ENCODE measurements around the gene ZNF839.
"Not testable (repeated sequence)": the region's sequence is repeated elsewhere in the genome, so short reads cannot be mapped to it uniquely, and the experiment has no call there.

The ZNF839 gene

DNA sequence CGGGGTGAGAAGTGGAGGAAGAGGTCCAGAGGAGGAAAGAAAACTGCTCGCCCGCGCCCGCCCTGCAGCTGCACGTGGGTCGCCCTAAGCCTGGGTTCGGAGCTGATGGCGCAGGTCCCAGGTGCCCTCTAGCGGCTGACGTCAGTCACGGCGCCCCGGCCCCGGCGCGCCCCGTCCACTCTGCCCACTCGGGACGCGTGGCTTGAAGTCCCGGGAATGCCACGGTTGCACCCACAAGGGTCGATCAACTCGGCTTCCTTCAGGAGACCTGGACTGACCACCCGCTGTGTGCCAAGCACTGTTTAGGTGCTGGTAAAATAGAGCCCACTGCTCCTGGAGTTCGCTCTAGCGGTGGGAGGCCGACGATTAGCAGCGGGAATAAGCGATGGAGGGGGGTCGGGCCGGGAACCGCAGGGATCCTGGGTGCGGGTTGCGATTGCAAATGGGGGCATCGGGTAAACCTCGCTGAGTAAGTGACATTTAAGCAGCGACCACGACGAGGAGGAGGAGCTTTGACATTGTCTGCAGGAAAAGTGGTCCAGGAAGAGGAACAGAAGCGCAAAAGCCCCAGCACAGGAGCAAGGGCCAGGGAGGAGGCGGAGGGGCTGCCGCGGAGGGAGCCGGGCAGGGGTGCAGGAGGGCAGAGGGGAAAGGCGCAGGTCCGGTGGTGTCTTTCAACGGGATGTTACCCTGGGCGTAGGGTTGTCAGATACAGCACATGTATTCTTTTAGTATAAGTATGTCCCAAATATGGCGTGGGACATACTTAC is 5.1 kb upstream of the ZNF839 start:
- DNase-seq, result peak; percentile 84

DNA sequence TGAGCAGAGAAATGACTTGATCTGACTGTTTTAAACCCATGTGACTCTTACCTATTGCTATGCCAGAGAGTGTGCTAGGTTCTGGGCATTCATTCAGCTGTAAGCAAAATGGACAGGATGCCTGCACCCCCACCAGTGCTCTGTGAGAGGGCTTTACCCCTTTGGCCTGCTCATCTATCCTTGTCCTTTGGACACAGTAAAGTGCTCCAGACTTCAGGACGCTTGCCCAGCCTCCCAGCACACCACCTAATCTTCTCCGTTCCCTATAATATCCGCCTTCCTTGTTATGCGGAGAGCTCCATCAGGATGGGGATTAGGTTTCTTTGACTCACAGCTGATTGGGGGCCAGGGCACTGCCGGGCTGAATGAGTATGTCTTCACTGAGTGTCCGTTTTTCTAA is 4.4 kb upstream of the ZNF839 start:
- peak; percentile 19 for DNase-seq

DNA sequence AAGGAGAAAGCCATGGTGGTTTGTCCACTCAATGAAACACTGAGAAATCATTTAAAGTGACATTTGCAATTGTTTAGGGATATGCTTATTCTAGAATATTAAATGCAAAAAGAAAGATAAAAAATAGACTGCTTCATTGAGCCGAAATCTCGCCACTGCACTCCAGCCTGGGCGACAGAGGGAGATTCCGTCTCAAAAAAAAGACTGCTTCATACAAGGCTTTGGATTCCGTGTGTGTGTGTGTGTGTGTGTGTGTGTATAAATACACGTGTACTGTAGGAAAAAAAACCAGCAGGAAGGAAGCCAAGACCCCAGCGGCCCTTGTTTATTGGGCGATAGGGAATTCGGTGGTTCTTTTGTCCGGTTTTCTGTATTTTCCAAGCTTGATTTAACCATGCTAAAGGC is 3.2 kb upstream of the ZNF839 start:
- no peak for DNase-seq

DNA sequence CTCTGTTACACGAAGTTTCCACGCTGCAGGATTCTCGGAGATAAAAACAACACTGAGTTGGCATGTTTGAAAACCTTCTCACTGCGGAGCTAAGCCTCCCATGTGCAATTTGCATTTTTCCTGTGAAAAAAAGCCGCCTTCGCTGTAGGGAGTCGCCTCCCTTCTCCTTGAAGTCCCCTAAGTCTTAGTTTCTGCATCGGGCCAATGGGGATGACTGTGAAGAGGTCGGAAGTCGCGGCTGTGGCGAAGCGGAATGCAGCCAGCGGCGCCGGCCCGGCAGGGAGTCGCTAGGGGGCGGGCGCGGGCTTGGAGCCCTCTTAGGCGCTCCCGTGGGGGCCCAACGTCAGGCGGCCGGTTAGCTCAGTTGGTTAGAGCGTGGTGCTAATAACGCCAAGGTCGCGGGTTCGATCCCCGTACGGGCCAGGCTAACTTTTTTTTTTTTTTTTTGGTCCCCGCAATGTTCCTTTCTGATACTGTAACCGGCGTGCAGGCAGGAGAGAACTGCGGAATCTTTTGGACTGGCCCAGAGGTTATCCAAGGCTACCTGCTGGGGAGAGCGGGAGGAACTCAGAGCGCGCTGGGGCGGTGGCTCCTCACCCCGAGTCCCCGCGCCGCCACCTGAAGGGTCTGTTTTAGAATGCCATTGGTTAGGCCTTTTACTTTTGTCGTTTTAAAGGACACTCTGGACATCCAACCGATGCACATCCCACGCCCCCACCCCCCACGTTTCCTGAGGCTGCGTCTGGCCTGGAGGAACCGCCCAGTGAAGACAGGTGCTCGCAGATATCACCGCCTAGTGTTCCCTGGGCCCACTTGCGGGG is 2.6 kb upstream of the ZNF839 start:
- peak; percentile 94 for DNase-seq

DNA sequence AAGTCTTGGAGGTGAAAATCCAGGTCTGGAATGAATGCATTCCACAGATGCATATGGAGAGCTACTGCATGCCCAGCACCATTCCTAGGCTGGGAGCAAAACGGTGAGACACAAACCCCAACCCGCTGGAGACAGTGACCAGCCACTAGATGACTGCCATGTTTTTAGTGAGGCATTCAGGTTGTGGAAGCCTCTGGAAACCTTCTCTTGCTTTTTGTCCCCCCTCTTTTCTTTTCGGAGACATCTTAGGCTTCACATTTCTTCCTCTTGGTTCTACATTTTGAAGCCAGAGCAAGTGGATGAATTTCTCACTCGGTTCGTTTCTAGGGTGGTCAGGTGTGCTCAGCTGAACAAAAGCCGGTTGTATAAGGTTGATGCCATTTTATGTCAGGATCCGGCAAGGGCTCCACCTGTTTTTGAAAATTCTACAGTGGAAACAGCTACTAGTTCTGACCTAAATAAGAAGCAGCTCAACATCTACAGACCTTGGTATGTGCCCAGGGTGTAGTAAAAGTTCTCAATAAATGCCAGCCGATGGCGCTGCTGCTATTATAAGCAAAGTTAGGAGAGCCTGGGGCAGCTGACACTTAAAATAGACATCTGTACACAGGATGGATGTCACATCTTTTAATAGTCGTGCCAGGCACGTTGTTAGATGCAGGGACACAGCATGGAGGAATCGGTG is 1.8 kb upstream of the ZNF839 start:
- DNase-seq, result peak; percentile 37

DNA sequence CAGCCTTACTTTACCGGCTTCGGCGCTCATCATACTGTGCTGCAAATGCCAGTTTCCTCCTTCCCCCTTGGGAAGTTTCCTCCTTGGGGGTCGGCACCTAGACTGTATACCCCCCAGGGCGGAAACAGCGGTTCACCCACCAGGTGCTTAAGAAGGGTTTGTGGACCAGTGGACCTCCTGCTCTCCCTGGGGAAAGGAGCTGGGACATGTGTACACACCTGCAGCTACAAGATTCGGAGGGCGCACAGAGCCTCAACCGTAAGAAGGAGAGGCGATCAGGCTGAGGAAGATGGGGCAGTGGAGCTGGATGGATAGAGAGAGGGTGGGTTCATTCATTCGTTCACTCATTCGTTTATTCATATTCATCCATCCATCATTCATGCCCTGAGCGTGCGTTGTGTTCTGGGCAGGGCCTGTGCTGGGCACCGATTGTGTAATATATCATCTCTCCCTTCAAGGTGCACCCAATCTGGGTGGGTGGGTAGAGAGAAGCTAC is 717 bp upstream of the ZNF839 start:
- DNase-seq, result no peak

DNA sequence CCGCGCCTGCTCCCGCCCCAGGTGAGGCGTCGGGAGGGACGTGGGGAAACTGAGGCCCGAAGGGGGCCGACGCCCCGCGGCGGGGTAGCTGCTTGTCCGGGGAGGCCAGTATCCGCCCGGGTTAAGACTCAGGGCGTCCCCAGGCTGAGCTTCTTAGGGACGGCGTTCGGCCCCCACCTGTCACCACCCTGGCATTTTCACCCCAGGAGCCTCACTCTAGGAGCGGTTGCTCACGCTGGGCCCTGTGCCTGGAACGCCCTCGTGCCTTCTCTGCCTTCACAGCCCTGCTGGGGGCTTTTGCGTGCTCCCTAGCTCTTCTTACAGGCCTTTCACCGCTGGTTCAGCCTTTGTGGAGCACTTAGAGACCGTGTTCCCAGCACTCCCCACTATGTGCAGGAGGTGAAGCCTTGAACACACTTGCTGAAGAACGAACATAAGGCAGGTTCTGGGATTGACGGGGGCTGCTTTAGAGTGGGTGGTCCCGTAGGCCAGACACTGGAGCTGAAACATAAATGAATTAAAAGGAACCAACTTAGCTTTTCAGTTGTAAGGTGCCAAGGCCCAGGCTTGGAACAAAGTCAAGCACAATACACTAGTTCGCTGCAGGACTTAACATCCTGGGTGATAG is 601 bp downstream of the ZNF839 start:
- peak; percentile 44 for DNase-seq

DNA sequence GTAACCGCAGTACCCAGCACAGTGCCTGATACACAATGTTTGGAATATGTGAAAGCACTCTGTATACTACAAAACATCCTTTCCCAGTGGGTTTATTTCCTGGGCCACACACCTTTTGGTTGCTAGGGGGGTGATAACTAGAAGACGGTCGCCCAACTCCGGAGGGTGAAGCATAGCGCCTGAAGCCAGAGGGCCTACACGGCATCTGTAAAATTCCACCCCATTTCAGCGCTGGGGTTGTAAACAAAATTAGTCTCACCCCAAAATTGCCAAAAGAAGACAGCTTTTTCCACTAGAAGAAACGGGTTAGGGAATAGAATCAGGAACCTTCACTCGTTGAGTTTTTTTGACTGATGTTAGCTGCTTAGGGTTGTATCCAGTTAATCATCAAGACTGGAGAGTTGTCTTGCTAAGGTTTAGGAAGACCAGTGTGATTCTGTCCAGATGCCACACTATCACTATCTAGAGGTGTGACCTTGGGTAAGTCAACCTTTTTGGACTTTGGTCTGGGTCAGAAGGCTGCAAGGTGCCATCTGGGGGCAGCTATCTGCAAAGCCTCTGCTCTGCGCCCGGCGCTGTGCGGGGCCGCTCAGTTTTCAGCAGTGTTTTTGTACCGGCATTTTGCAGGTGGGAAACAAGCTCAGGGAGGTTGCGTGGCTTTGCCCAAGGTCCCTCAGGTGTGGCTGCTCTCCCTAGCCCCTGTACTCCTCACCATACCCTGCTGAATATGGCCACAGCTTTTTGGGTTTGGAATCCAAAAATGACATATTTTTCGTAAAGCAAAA is 1.3 kb downstream of the ZNF839 start:
- DNase-seq, result no peak

DNA sequence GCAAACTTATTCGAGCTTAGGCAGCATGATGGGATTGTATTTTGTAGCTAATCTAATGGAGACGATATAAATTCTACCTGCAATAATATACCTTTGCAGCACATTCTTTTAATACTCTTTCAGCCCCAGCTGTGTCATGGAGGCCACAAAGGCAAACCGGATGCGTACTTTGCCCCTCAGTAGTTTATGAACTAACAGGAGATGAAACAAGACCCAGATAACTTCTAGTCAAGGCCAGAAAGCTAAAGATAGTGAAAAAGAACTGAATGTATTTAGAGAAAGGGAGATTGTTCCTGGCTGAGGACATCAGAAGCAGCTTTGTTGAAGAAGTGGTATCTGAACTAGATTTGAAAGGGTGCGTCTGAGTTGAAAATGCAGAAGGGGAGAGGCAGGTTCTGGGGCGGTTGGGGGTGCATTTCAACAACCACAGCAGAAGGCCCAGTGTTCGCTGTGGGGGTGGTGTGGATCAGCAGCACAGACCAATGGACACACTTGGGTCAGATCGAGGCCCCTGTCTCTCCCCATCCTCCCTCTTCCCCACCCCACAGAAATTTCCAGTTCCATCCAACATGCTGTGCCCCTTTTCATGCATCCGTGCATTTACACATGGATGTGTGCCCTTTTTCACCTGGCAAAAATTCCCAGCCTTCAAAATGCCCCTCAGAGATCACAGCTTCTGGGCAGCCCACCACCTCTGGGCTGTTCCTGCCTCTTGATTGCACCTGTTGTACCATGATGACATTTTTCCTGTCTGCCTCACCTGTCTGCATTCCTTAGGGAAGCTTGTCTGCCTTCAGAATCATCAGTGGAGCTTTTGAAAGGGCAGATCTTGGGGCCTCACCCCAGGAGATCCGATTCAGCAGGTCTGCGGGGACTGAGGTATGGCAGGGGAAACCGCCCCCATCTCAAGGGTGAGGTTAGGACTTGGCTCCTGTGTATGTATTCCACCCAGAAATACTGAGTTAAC is 2.2 kb downstream of the ZNF839 start:
- no peak for DNase-seq

DNA sequence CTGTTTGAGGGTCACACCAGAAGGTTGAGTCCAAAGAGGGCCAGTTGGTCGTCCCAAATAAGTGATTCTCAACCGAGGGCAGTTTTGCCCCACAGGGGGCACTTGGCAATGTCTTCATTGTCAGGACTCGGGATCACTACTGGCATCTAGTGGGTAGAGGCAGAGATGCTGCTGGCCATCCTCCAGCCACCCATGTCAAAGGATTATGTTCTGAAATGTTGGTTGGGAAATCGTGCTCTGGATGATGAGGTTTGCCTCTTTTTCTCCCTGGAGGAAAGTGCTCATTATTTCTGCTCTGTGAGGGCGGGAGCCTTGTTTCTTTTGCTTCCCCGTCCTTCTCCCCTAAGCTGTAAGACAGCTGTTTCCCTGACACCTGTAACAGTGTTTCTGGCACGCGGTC is 3.6 kb downstream of the ZNF839 start:
- DNase-seq, result peak; percentile 75

DNA sequence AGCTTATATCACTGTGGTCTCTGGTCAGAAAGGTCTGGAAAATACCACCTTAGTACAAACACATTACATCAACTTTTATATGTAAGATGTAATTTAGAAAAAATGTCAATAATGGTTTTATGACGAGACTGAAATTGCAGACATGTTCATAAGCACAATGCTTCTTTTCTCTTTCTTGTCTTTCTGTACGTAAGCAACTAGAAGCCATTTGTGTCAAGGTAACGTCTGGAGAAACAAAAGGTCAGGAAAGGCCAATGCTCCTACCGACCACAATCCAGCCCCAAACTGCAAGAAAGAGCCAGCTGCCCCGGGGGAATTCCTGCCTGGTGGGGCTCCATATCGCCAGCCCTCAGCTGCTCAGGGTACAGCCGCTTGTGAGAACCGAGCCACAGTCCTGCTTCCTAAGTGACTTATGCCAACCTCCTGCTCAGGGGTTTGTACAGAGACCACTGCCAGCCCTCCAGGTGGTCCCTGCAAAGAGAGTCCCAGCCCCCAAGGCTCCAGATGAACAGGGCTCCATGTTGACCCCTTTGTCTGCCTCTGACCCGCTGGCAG is 6.3 kb downstream of the ZNF839 start:
- DNase-seq, result no peak

DNA sequence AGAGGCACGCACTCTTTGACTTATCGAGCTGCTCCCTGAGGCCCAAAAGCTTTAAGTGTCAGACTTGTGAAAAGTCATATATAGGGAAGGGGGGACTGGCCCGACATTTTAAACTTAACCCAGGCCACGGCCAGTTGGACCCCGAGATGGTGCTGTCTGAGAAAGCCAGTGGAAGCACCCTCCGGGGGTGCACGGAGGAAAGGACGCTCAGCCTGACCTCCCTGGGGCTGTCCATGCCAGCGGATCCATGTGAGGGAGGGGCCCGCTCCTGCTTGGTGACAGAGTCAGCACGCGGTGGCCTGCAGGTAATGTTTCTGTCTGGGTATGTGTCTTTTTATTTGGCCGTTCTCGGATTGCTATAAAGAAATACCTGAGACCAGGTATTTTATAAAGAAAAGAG is 7.0 kb downstream of the ZNF839 start:
- DNase-seq, result no peak

DNA sequence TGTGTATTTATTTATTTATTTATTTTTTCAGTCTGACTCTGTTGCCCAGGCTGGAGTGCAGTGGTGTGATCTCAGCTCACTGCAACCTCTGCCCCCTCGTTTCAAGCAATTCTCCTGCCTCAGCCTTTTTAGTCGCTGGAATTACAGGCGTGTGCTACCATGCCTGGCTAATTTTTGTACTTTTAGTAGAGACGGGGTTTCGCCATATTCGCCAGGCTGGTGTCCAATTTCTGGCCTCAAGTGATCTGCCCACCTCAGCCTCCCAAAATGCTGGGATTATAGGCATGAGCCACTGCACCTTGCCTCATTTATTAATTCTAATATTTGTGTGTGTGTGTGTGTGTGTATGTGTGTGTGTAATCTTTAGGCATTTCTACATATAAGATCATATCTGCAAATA is 9.8 kb downstream of the ZNF839 start:
- not testable (repeated sequence) for DNase-seq

DNA sequence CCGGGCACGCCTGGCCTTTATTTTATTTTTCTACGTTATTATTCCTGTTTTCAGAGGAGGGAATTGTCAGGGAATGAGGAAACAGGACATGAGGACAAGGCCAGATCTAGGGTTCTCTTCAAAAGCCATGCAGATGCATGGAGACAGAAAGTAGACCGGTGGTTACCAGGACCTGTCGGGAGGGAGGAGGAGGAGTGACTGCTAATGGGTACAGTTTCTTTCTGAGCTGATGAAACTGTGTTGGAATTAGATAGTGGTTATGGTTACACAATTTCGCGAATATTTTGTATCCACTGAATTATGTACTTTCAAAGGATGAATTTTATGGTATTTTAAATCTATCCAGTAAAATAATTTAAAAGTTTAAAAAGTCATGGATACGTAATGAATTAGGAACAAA is 11.3 kb downstream of the ZNF839 start:
- DNase-seq, result no peak

DNA sequence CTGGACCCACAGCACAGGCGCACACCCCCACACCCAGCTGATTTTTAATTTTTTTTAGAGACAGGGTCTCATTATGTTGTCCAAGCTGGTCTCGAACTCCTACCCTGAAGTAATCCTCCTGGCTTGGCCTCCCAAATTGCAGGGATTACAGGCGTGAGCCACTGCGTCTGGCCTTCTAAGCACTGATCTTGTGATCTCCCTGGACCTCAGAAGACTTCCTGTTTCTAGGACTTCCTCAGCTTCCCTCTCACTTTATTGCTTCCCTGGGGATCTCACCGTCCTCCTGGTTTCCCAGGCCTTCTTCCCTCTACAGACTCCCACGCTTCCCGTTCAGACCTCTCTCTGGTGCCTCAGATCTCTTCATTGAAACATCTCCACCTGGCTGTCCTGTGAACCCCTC is 13.8 kb downstream of the ZNF839 start:
- no peak for DNase-seq

DNA sequence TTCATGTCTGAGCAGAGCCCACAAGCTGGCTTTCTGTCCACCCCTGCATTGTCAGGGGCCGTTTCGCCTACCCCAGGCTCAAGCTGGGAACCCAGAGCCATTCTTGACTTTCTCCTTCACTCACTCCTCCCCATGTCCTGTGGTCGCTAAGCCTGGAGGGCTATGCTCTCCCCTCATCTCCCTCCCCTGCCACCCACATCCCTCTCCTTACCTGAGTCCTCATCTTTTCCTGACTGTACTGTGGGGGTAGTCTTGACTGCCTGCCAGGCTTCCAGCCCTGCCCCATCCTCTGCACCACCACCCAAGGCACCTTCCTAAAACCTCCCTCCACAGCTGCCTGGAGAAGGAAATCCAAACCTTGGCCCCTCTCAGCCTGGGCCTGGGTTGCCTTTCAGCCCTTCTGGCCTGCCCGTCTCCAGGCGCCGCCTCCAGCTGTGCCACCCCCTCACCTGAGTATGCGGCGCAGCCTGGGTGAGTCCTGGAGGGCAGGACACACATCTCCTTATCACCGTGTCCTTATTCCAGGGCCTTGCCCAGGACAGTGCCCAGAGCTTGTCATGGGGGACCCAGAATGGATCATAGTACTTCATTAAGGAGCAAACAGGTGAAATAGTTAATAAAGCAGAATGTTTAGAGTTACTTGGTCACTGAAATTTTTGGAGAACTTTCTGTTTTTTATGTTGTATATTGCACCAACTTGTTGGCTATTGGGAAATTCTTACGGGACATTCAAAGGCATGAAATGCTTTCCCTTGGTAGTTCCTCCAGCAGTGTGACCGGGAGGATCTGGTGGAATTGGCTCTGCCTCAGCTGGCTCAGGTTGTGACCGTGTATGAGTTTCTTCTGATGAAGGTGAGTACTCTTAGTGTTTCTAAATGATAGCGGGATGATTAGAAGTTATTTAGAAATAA is 14.5 kb downstream of the ZNF839 start:
- DNase-seq, result no peak

DNA sequence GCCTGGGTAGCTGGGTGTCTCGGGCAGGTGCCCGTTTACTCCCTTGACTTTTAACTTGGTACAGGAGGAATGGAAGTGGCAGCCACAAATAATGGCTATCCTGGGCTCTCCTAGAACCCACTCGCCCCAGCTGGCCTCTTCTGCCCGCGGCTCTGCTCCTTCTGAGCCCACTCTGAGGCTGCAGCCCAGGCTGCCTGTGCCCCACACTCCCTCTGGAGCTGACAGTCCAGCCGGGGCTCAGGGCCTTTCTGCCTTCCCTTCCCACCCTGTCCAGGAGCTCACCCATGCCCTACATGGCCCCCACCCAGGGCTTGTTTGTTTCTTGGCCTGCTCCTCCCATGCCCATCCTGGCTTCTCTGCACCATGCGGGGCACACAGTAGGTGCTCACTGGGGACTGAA is 15.6 kb downstream of the ZNF839 start:
- DNase-seq, result no peak

DNA sequence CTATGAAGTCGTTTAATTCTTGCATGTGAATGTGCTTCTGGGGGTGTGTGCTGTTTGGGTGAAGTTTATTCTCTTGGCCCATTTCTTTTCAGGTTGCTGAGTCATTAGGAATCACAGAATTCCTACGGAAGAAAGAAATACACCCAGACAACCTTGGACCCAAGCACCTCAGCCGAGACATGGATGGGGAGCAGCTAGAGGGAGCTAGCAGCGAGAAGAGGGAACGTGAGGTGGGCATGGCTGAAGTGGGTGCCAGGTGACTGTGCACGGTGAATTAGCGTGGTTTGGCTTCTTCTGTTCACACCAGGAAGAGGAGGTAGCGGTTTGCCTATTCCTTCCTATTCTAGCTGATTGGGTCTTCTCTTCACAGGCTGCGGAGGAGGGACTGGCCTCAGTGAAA is 19.2 kb downstream of the ZNF839 start:
- DNase-seq, result no peak

DNA sequence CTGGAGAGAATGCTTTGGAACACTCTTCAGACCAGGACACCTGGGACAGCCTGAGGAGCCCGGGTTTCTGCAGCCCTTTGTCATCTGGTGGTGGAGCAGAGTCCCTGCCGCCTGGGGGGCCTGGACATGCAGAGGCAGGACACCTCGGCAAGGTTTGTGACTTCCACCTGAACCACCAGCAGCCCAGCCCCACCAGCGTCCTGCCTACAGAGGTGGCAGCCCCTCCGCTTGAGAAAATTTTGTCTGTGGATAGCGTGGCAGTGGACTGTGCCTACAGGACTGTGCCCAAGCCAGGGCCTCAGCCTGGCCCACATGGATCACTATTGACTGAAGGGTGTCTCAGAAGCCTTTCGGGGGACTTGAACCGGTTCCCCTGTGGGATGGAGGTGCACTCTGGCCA is 22.0 kb downstream of the ZNF839 start:
- DNase-seq, result no peak

DNA sequence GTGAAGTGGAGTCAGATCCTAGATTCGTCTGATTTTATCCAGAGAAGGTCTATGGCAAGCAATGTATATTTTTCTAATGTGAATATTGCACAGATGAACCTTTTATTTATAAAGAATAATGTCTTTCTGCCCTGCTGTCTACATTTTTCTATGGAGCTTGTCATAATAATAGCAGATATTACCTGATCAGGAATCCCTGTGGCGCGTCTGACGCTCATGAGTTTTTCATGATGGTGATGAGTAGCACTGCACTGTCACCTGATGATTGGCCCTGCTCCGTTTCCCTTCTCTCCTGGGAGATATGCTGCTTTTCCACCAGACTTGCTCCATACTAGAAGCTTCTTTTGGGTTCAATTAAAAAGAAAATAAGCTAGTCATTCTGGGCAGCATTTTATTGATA is 22.7 kb downstream of the ZNF839 start:
- DNase-seq, result no peak
